GM18505 (cell line): Measurements from ENCODE around the gene DNAH8.

ENCODE experiments used
- ATAC-seq: cut with Tn5 transposase; IDR thresholded peaks from one replicate; pipeline ENCODE4 v1.9.1; 2021; ENCODE audit not compliant: unreplicated experiment
- POLR2A ChIP-seq: IDR thresholded peaks from 4 replicates; pipeline ENCODE4 v1.6.1; 2011; ENCODE audit warnings: borderline replicate concordance; ENCODE audit not compliant: insufficient read depth, insufficient read length; ENCODE audit errors: extremely low read depth

The DNAH8 gene

GRCh38 chr6:38708496-38708895 lies 6.6 kb upstream of the DNAH8 start:
- TF ChIP-seq POLR2A, result no peak
- ATAC-seq, result no peak

GRCh38 chr6:38713812-38714211 lies 1.3 kb upstream of the DNAH8 start:
- ATAC-seq, result no peak

GRCh38 chr6:38714239-38715015 lies 684 bp upstream of the DNAH8 start:
- no peak for TF ChIP-seq POLR2A
- no peak for ATAC-seq

More at GRCh38 chr6:38713812-38714211, 1.3 kb upstream of the DNAH8 start:
- TF ChIP-seq POLR2A, result no peak

GRCh38 chr6:38716825-38717224 lies 1.7 kb downstream of the DNAH8 start:
- no peak for ATAC-seq
- no peak for TF ChIP-seq POLR2A

- TF ChIP-seq POLR2A, result no peak
- ATAC-seq, result no peak
These were observed 4.2 kb downstream of the DNAH8 start for GRCh38 chr6:38719358-38719757.

GRCh38 chr6:38720295-38720694 lies 5.2 kb downstream of the DNAH8 start:
- ATAC-seq, result no peak
- no peak for TF ChIP-seq POLR2A

GRCh38 chr6:38722038-38722437 lies 6.9 kb downstream of the DNAH8 start:
- TF ChIP-seq POLR2A, result no peak
- ATAC-seq, result no peak

GRCh38 chr6:38722727-38723334 lies 7.7 kb downstream of the DNAH8 start:
- no peak for ATAC-seq
- no peak for TF ChIP-seq POLR2A

- no peak for ATAC-seq
- TF ChIP-seq POLR2A, result no peak
These were observed 8.7 kb downstream of the DNAH8 start for GRCh38 chr6:38723783-38724182.

GRCh38 chr6:38724343-38724742 lies 9.2 kb downstream of the DNAH8 start:
- no peak for TF ChIP-seq POLR2A
- no peak for ATAC-seq

- TF ChIP-seq POLR2A, result no peak
- no peak for ATAC-seq
These were observed 10.5 kb downstream of the DNAH8 start for GRCh38 chr6:38725414-38726183.

GRCh38 chr6:38728203-38728602 lies 13.1 kb downstream of the DNAH8 start:
- no peak for TF ChIP-seq POLR2A
- ATAC-seq, result no peak

- no peak for ATAC-seq
- TF ChIP-seq POLR2A, result no peak
These were observed 15.2 kb downstream of the DNAH8 start for GRCh38 chr6:38730140-38730862.
